Activated CD4-positive, alpha-beta T cell treated with anti-CD3 and anti-CD28 coated beads, Interleukin-2, amount 50 U/mL, for 1 hour (primary cell): ENCODE measurements around the gene NGF.

Experiments used
- DNase-seq: peaks from one replicate; pipeline ENCODE4 v3.0.0-alpha.2; 2020

NGF gene

DNA sequence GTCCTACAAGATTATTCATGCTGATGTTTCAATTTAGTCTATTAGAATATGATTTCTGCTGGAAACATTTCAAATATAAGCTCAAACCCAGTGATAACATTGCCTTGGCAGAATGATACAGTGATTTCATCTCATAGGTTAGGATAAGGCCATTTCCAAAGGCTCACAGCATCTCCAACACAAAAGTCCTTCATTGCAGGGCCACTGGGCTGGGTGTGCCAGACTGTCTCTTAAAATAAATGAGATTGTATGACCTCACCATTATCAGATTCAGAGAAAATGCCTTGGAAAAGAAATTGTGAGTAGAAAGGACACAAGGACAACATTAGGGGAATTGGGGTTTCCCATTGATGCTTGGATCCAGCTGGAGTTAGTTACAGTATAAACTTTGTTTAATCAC, 30.4 kb downstream of the NGF start:
- DNase-seq: no peak

GRCh38 chr1:115306146-115306545, 31.9 kb downstream of the NGF start:
- no peak for DNase-seq

DNA sequence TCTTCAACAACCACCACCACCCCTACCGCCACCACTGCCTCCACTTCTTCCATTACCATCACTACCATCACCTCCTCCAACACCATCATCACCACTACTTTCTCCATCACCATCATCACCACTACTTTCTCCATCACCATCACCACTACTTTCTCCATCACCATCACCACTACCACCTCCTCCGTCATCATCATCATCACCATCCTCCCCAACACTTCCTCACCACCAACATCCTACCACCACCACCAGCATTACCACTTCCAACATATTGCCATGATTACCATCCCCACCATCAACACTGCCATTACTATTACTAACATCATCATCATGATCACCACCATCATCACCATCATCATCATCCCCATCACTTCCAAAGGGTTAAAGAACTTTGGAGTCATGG, 34.7 kb downstream of the NGF start:
- DNase-seq: no peak

GRCh38 chr1:115302390-115302961, 35.6 kb downstream of the NGF start:
- no peak for DNase-seq

- no peak for DNase-seq
Observed at GRCh38 chr1:115301438-115302020, 36.5 kb downstream of the NGF start.

DNA sequence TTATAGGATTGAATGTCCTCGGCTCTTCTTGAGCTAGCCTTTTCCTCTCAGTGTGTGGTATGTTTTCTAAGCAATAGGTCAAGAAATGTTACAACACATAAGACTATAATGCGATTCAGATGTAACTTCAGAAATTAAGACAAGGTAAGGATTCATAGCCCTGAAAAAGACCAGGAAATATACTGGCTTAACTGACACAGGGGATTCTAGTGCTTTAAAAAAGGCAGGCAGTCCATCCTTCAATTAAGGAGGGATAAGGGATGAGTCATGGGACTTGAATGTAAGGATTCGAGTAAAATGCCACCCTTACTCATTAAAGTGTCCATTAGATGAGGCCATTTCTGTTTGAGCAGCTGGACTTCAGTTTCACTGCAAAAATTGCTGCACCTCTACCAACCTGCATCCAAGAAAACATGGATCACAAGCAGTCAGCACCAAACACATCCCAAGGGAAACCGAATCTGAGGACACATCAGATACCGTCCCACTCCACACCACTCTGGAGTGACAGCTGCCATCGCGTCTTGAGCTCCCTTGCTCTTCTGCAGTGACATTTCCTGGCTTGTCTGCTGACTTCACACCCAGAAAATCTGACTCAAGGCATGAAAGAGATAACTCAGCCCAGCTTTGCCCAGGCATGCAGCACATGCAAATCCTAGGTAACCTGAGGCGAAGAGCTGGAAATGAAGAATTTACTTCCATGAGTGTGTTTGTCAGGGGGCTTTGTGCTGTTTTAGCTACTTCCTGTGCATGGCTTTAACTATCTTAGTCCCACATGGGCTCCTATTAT, 37.8 kb downstream of the NGF start:
- no peak for DNase-seq

GRCh38 chr1:115299266-115299665, 38.8 kb downstream of the NGF start:
- DNase-seq: no peak

- no peak for DNase-seq
Observed at GRCh38 chr1:115296981-115297380, 41.1 kb downstream of the NGF start.

DNA sequence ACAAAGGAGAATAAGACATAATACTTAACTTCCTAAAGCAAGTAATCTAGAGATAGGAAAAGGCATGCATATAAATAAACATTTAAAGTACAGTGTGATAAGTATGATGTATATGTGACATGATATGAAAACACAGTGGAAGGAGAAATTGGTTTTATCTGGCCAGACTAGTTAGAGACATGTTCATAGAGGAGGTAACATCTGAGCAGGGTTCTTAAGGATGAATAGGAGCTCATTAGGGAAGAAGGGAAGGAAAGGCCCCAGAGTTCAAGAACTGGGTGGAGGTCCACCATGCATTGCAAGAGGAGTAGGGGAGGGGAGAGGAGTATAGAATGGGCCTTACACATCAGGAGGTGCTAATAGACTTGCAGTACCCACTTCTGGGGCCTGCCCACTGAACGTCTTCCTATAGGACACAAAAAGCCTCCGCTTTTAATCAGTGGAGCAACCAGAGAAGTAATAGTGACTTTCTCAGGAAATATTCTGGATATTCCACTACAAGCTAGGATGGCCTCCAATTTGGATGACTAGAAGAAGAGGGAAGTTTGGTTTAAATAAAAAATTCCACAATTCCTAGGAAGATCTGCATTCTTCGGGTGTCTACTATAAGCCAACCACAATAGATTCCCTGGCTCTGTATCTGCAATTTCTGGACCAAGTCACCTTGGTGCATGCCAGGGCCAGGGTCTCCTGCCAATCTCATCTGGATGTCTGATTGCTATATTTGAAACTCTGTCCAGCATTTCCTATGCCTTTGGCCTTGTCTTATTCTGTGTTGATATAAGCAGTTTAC, 41.9 kb downstream of the NGF start:
- no peak for DNase-seq

DNA sequence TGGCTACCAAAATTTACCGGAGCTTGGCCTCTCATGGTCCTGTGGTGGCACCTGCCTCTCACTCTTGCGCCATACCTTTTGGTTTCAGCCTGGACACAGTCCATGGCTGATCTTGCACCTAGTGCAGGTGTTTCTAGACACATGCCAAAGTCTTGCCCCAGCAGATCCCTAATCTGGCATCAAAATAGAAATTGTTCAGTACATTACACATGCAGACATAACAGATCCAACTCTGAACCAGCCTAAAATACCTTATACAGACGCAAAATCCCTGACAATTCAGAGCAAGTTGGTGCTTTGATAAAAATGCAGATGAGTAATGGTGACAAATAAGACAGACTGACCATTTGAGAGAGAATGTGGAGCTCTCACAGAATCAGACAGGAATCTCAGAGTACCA, 44.1 kb downstream of the NGF start:
- no peak for DNase-seq

DNA sequence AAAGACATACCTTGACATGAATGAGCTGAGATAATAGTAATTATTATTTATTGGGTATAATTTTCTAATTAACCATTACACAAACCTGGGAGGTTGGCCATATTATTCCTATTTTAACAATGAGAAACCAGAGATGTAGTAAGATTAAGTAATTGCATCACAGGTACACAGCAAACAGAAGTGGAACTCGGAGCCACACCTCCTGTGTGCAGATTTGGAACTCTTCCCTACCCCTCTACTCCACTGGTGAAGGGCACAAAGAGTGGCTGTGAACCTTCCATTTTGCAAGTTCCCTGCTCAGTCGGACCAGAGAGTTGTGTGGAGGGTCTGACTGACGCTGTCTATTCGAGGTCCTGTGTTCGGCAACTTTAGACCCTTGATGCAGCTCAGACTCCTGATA, 45.0 kb downstream of the NGF start:
- DNase-seq: no peak

DNA sequence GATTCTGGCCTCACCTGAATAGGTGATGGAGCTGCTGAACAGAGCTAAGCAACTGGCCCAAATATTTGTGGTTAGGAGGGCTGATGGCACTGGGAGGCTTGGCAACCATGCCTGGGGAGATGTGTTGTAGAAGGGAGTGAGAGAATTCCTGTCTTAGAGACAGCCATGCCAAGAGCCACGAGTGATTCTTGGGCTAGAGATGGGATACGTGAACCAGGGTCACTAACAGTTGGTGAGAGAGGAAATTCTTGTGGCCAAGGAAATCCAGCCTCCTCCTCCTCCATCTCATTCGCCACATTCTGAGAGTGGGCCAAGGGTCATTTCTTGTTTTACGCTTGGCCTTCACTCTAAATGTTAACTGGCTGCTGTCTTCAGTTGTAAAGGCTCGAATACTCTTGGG, 46.3 kb downstream of the NGF start:
- no peak for DNase-seq

DNA sequence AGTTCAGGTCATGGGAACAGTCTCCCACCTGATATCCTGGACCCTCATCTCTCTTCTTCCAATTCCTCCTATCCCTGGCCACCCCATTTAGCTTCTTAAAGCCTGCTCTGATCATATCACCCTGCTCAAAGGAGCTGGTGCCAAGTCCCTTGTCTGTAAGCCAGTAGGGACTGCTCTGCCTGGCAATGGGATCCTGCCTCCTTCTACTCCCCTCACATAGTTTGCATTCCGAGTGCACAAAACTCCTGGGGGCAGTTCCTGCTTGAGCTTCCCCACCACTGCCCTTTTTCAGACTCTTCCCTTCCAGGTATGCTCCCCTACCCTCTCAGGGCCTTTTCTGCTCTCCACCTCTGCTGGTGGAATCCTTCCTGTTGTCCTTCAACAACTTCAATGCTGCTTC, 48.1 kb downstream of the NGF start:
- DNase-seq: no peak

- DNase-seq: no peak
Observed at GRCh38 chr1:115288591-115289198, 49.4 kb downstream of the NGF start.

DNA sequence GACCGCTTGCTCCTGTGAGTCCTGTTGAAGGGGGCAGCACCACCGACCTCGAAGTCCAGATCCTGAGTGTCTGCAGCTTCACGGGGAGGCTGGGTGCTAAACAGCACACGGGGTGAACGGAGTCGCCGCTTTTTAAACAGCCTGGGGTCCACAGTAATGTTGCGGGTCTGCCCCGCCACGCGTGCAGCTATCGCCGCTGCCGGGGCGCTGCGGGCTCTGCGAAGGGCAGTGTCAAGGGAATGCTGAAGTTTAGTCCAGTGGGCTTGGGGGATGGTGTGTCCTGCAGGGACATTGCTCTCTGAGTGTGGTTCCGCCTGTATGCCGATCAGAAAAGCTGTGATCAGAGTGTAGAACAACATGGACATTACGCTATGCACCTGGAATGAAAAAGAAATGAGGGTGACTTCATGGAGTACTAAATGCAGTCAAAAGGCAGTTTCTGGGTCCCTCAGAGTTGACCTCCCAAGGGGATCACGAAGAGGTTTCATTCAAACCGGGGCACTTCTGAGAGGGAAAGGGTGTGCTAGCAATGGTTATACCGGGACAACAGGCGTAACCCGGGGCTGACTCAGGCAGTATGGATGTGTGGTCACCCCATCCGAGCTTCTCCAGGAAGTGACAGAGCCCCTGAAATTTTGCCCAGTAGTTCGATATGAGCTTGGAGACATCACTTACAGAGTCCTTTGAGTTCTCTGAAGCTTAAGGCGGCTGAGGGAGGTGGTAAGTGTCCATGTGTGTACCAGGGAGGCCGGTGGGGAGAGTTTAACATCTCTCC, 51.4 kb downstream of the NGF start:
- no peak for DNase-seq

- no peak for DNase-seq
Observed at GRCh38 chr1:115284209-115284608, 53.8 kb downstream of the NGF start.

GRCh38 chr1:115283681-115284146, 54.3 kb downstream of the NGF start:
- no peak for DNase-seq

- no peak for DNase-seq
Observed at GRCh38 chr1:115283249-115283648, 54.8 kb downstream of the NGF start.

DNA sequence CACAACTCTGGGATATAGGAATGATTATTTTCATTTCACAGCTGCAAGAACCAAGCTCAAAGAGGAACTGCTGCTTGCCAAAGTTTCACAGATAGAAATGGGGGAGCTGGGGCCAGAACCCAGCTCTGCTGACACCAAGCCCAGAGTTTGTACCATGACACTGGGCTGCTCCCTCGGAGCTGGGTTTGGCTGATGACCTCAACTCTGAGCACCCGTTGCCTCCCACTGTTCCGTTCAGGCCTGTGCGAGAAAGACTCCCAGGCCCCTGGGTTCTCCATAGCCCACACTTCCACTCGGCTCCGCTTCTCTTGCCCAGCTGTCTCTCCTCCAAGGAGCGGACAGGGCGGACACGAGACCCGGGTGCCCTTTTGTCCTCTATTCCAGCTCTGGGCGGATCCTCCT, 55.2 kb downstream of the NGF start:
- no peak for DNase-seq

- no peak for DNase-seq
Observed at GRCh38 chr1:115281143-115281542, 56.9 kb downstream of the NGF start.

- DNase-seq: no peak
Observed at GRCh38 chr1:115280064-115280463, 58.0 kb downstream of the NGF start.

DNA sequence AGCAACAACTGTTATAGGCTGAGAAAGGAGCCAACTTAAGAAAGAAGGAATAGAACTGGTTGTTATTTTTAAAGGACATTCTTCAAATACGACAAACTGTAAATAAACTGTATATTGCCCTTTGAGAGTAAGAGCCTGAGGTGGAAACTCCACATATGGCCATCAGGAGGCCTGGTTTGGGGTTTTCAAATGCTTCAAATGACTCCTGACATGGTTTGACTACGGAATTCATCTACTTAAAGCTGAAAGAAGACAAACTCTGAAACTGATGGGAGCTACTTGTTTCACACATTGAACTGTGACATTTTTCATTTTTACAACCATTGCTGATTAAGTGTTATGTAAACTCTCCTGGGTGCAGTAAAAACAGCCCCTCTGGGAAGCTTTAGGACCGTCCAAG, 59.8 kb downstream of the NGF start:
- DNase-seq: no peak
